GM12892 (cell line): ENCODE results near the gene CC2D2B.
"Not testable (repeated sequence)": the region's sequence is repeated elsewhere in the genome, so short reads cannot be mapped to it uniquely, and the experiment has no call there.

Source experiments
- DNase-seq: peaks from one replicate; pipeline ENCODE4 v3.0.0; 2011; ENCODE audit not compliant: insufficient read length
- FAIRE-seq: peaks from 2 replicates; lab custom pipeline; 2011; peaks lifted over from hg19 to GRCh38; lab: Jason Lieb, UNC
- POLR2A ChIP-seq: IDR thresholded peaks from 2 replicates; pipeline ENCODE4 v1.6.1; 2011; ENCODE audit warnings: low read depth, low read length, control low read depth
- POLR2AphosphoS5 ChIP-seq: IDR thresholded peaks from 2 replicates; pipeline ENCODE4 v1.6.1; 2011; ENCODE audit warnings: low read depth, low read length, control low read depth
- TAF1 ChIP-seq: IDR thresholded peaks from 2 replicates; pipeline ENCODE4 v1.6.1; 2011; ENCODE audit warnings: low read depth, mild to moderate bottlenecking, control low read depth, low read length, borderline replicate concordance

CC2D2B gene

GRCh38 chr10:96043033-96043892, 135.5 kb downstream of the CC2D2B start, which contains the start of gene CCNJ:
Gene CCNJ, plus strand, starts transcription at chr10:96043583. Its CDS starts 811 bp downstream, at chr10:96044394.
- FAIRE-seq: peak; percentile 95
- TF ChIP-seq POLR2AphosphoS5 (peak; percentile 70; the same call in 1 of the 2 replicates), TAF1 (no peak; the same call in 1 of the 2 replicates), POLR2A (peak; percentile 77; the same call in 1 of the 2 replicates)
- peak; percentile 93 for DNase-seq

- FAIRE-seq: peak; percentile 61
- DNase-seq: peak; percentile 57
- TF ChIP-seq POLR2AphosphoS5: no peak
- 0 out of 2 replicates have a peak, but pooled peaks have one; percentile 8 for TF ChIP-seq TAF1
Observed at GRCh38 chr10:96043893-96044715, 136.3 kb downstream of the CC2D2B start.

DNA sequence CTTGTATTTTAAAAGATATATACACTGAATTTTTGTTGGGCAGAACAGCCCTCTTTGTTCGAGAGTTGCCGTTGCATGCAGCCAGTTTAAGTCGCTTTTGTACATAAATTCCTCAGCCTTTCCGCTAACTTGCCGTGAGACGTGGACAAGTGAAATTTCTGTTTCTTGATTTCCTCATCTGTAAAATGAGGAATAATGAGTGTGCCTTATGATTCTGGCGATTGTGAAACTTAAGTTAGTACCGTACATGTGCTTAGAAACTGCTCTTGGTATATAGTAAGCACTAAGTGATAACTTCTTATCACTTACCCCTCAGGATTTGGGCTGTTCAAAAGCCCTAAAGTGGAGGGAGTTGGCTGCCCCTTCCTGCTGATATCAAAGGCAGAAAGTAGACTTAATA, 137.0 kb downstream of the CC2D2B start:
- TF ChIP-seq POLR2AphosphoS5 (no peak), POLR2A (no peak), TAF1 (no peak)
- no peak for FAIRE-seq
- DNase-seq: no peak

DNA sequence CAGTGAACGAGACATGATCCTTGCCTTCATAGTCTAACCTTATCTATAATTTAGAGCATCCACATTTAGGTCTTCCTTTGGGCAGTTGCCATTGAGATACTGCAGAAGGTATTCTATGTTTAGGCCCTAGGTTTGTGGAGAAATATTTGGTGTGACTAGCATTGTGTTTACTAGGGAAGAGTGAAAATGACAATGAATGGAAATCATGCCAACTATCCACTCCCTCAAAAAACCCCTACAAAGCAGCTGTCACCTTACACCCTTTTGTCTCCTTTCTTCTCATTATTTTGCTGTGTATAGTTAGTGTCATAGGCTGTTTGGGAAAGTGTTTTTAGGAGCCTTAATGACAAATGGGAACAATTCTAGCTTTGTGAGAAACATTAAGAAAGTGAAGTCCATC, 138.8 kb downstream of the CC2D2B start:
- DNase-seq (no peak), FAIRE-seq (no peak)
- no peak for TF ChIP-seq TAF1
- no peak for TF ChIP-seq POLR2AphosphoS5
- no peak for TF ChIP-seq POLR2A

GRCh38 chr10:96047004-96047649, 139.4 kb downstream of the CC2D2B start:
- no peak for DNase-seq
- FAIRE-seq: no peak
- TF ChIP-seq POLR2AphosphoS5 (no peak), POLR2A (no peak), TAF1 (no peak)

GRCh38 chr10:96047925-96048324, 140.2 kb downstream of the CC2D2B start:
- not testable (repeated sequence) for FAIRE-seq

GRCh38 chr10:96049340-96049739, 141.6 kb downstream of the CC2D2B start:
- no peak for TF ChIP-seq POLR2A
- TF ChIP-seq TAF1: no peak
- no peak for TF ChIP-seq POLR2AphosphoS5
- FAIRE-seq (no peak), DNase-seq (no peak)

More at GRCh38 chr10:96047925-96048324, 140.2 kb downstream of the CC2D2B start:
- not testable (repeated sequence) for DNase-seq

GRCh38 chr10:96053985-96054384, 146.2 kb downstream of the CC2D2B start:
- no peak for TF ChIP-seq POLR2A
- TF ChIP-seq TAF1: no peak
- no peak for TF ChIP-seq POLR2AphosphoS5
- FAIRE-seq: no peak

DNA sequence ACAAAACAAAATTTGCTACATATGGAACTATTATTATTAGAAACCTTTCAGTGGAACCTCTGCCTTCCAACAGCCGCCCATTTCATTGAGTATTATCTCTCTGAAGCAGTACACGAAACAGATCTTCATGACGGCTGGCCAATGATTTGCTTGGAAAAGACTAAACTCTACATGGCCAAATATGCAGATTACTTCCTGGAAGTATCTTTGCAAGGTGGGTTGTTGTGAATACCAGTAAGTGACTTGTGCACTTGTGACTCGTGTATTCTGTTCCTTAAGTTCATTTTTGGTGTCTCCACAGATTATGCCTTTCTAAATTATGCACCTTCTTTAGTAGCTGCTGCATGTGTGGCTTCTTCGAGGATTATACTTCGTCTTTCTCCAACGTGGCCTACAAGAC, 149.0 kb downstream of the CC2D2B start:
- TF ChIP-seq POLR2A (no peak), TAF1 (no peak), POLR2AphosphoS5 (no peak)
- FAIRE-seq (no peak), DNase-seq (no peak)

More at GRCh38 chr10:96053985-96054384, 146.2 kb downstream of the CC2D2B start:
- no peak for DNase-seq

- TF ChIP-seq POLR2A (no peak), POLR2AphosphoS5 (no peak), TAF1 (no peak)
- DNase-seq (no peak), FAIRE-seq (no peak)
Observed at GRCh38 chr10:96061232-96061631, 153.5 kb downstream of the CC2D2B start.

DNA sequence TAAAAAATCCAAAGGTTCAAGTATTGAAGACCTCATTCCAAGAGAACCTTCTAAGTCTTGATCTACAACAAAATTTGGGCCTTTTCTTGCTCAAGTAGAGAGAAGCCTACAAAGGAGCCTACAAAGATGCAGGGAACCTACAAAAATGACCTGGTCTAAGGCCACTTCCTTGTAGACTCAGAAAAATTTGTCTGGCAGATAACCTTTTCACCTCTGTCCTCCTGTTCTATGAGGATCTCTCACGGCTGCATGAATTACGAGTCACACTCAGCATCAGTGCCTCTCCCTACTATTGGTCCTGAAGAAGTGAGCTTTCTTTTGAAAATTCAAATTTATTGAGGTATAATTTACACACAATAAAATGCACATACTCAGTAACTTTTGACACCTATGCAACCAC, 164.9 kb downstream of the CC2D2B start:
- TF ChIP-seq POLR2A (no peak), TAF1 (no peak), POLR2AphosphoS5 (no peak)
- no peak for FAIRE-seq
- no peak for DNase-seq
